ENCODE data around the gene ETV5. TPM values are rescaled to one million over a fixed set of nuclear protein-coding genes. Genes with fewer than 3 reads are reported as not detected.
A peak's percentile ranks its signal among the peaks of the same experiment; 100 is the strongest.

ETV5 gene
- total RNA-seq, 1 donor from 2014 or later, result 42.2 TPM

- no peak for DNase-seq (ENCODE audit: extremely low spot score, unreplicated experiment)
- Mint-ChIP-seq H3K27me3 (peaks cover 12% of the 10 kb centered on the region), H3K36me3 (no peaks in the 10 kb centered on the region), H3K27ac (peak overlapping the region; percentile 16), H3K9me3 (no peaks in the 10 kb centered on the region), H3K4me1 (ENCODE audit: unreplicated experiment) (peaks cover 52% of the 10 kb centered on the region), H3K4me3 (no peak overlapping the region)
- TF ChIP-seq, protein P1, sequence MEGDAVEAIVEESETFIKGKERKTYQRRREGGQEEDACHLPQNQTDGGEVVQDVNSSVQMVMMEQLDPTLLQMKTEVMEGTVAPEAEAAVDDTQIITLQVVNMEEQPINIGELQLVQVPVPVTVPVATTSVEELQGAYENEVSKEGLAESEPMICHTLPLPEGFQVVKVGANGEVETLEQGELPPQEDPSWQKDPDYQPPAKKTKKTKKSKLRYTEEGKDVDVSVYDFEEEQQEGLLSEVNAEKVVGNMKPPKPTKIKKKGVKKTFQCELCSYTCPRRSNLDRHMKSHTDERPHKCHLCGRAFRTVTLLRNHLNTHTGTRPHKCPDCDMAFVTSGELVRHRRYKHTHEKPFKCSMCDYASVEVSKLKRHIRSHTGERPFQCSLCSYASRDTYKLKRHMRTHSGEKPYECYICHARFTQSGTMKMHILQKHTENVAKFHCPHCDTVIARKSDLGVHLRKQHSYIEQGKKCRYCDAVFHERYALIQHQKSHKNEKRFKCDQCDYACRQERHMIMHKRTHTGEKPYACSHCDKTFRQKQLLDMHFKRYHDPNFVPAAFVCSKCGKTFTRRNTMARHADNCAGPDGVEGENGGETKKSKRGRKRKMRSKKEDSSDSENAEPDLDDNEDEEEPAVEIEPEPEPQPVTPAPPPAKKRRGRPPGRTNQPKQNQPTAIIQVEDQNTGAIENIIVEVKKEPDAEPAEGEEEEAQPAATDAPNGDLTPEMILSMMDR (conservative IDR thresholded peaks at IDR 0.05), result no peak
These were observed 14.0 kb downstream of the ETV5 start for GRCh38 chr3:186094696-186095425.

GRCh38 chr3:186094271-186094670 is 14.6 kb downstream of the ETV5 start:
- DNase-seq (ENCODE audit: extremely low spot score, unreplicated experiment), result no peak
- no peaks in the 10 kb centered on the region for H3K36me3 Mint-ChIP-seq
- peaks cover 52% of the 10 kb centered on the region for H3K4me1 Mint-ChIP-seq (ENCODE audit: unreplicated experiment)
- no peaks in the 10 kb centered on the region for H3K9me3 Mint-ChIP-seq
- TF ChIP-seq, protein P1 (conservative IDR thresholded peaks at IDR 0.05), result no peak
- H3K27me3 Mint-ChIP-seq, result peaks cover 6% of the 10 kb centered on the region
- no peak overlapping the region for H3K4me3 Mint-ChIP-seq
- no peak overlapping the region for H3K27ac Mint-ChIP-seq

GRCh38 chr3:186093271-186093900 is 15.5 kb downstream of the ETV5 start:
- Mint-ChIP-seq H3K36me3 (no peaks in the 10 kb centered on the region), H3K4me1 (ENCODE audit: unreplicated experiment) (peaks cover 44% of the 10 kb centered on the region), H3K27me3 (no peaks in the 10 kb centered on the region), H3K27ac (no peak overlapping the region), H3K9me3 (no peaks in the 10 kb centered on the region), H3K4me3 (no peak overlapping the region)
- TF ChIP-seq, protein P1 (conservative IDR thresholded peaks at IDR 0.05), result no peak
- DNase-seq (ENCODE audit: extremely low spot score, unreplicated experiment), result no peak

DNA sequence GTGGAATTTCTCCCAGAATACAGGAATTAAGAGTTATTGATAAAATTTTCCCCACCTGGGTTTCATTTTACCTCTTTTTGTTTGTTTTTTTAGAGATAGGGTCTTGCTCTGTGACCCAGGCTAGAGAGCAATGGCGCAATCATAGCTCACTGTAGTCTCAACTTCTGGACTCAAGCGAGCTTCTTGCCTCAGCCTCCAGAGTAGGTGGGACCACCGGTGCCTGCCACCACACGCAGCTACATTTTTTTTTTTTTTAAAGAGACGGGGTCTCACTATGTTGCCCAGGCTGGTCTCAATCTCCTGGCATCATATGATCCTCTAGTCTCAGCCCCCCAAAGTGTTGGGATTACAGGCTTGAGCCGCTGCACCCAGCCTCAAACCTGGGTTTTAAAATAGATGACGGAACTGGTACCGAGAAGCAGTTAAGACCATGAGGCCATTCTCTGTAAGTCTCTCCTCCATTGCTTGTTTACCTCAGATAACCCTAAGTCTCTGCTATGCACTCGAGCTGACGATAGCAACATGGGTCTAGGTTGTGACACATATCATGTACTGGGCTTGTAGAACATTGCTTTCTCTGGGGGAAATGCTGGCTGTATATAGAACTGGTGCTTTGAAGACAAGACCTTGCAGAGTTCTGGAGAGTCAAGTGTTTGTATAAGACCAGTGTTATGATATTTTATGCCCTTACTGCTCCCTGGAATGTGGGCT is 16.4 kb downstream of the ETV5 start:
- Mint-ChIP-seq H3K4me1 (ENCODE audit: unreplicated experiment) (peaks cover 41% of the 10 kb centered on the region), H3K27me3 (no peaks in the 10 kb centered on the region), H3K36me3 (peaks cover 5% of the 10 kb centered on the region), H3K4me3 (no peak overlapping the region), H3K27ac (no peak overlapping the region), H3K9me3 (no peaks in the 10 kb centered on the region)
- no peak for DNase-seq (ENCODE audit: extremely low spot score, unreplicated experiment)
- TF ChIP-seq, protein P1 (conservative IDR thresholded peaks at IDR 0.05), result no peak

DNA sequence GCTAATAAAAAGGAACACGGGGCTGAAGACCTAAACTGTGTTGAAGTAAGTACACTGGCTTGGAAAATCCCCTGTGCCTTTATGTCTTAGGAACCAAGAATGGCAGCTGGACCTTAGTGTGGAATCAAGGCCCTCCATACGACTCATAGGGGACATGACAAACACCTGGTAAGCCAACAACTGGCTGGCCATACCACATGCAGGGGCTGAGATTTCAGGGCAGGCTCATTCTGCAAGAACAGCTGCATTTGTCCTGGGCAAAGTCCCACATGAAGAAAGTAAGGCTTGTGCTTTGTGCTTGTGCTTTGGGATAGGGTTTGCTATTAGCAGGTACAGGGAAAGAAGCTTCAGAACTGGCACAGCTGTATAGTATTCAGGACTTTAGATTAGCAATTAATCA is 18.0 kb downstream of the ETV5 start:
- Mint-ChIP-seq H3K9me3 (no peaks in the 10 kb centered on the region), H3K27ac (no peak overlapping the region), H3K36me3 (peaks cover 11% of the 10 kb centered on the region), H3K27me3 (no peaks in the 10 kb centered on the region), H3K4me1 (ENCODE audit: unreplicated experiment) (peaks cover 26% of the 10 kb centered on the region), H3K4me3 (no peak overlapping the region)
- DNase-seq (ENCODE audit: extremely low spot score, unreplicated experiment), result no peak
- TF ChIP-seq, protein P1 (conservative IDR thresholded peaks at IDR 0.05), result no peak
